Activated T-helper 17 cell treated with anti-CD3 and anti-CD28 coated beads, Interleukin-2, amount 50 U/mL, for 72 hours (primary cell): ENCODE data around the gene PLCXD1. TPM values are rescaled to one million over a fixed set of nuclear protein-coding genes. Genes with fewer than 3 reads are reported as not detected.
"Not testable (repeated sequence)": the region's sequence is repeated elsewhere in the genome, so short reads cannot be mapped to it uniquely, and the experiment has no call there.

Source experiments
- ATAC-seq: fragments of 150-1000 bp; cut with Tn5 transposase; replicated peaks from 2 replicates; pipeline ENCODE4 v1.10.0; 2021; ENCODE audit warnings: mild to moderate bottlenecking, moderate library complexity
- H3K27ac Mint-ChIP-seq: one replicate; pipeline ENCODE4 v1.8.0; 2022; ENCODE audit warnings: mixed read lengths
- H3K27me3 Mint-ChIP-seq: one replicate; pipeline ENCODE4 v1.8.0; 2022; ENCODE audit warnings: mixed read lengths
- H3K36me3 Mint-ChIP-seq: one replicate; pipeline ENCODE4 v1.8.0; 2022; ENCODE audit warnings: low read depth, mild to moderate bottlenecking, mixed read lengths
- H3K4me1 Mint-ChIP-seq: one replicate; pipeline ENCODE4 v1.8.0; 2022; ENCODE audit warnings: mixed read lengths
- H3K4me3 Mint-ChIP-seq: one replicate; pipeline ENCODE4 v1.8.0; 2022; ENCODE audit warnings: mild to moderate bottlenecking, mixed read lengths
- H3K9me3 Mint-ChIP-seq: one replicate; pipeline ENCODE4 v1.8.0; 2022; ENCODE audit warnings: mixed read lengths
- total RNA-seq, 2 donors: library from RNA; stranded (reverse); gene quantifications; one replicate each; pipeline ENCODE4 v1.2.3, GENCODE V29; 2022

PLCXD1 gene
- total RNA-seq, 2 donors from 2014 or later, result 53.0 to 96.2 TPM

- Mint-ChIP-seq H3K36me3 (no peaks in the 10 kb centered on the region), H3K27ac (no peak overlapping the region), H3K4me1 (peaks cover 4% of the 10 kb centered on the region), H3K9me3 (no peaks in the 10 kb centered on the region), H3K27me3 (no peaks in the 10 kb centered on the region), H3K4me3 (peak overlapping the region; percentile 75)
- peak; percentile 77 for ATAC-seq
Observed at GRCh38 chrX:276581-277201, 4.5 kb upstream of the PLCXD1 start.

- ATAC-seq, H3K4me1 Mint-ChIP-seq, H3K27me3 Mint-ChIP-seq, H3K9me3 Mint-ChIP-seq, H3K27ac Mint-ChIP-seq: not testable (repeated sequence)
- H3K4me3 Mint-ChIP-seq, result peak overlapping the region; percentile 21
- peaks cover 11% of the 10 kb centered on the region for H3K36me3 Mint-ChIP-seq
Observed at GRCh38 chrX:279757-280604, 1.2 kb upstream of the PLCXD1 start.

- peaks cover 17% of the 10 kb centered on the region for H3K36me3 Mint-ChIP-seq
- ATAC-seq, H3K27me3 Mint-ChIP-seq, H3K27ac Mint-ChIP-seq, H3K4me1 Mint-ChIP-seq, H3K4me3 Mint-ChIP-seq, H3K9me3 Mint-ChIP-seq: not testable (repeated sequence)
Observed at GRCh38 chrX:280722-281121, 459 bp upstream of the PLCXD1 start.

GRCh38 chrX:282000-282681 is 960 bp downstream of the PLCXD1 start:
- H3K4me1 Mint-ChIP-seq, H3K27ac Mint-ChIP-seq, H3K9me3 Mint-ChIP-seq, H3K27me3 Mint-ChIP-seq, ATAC-seq: not testable (repeated sequence)
- Mint-ChIP-seq H3K4me3 (peak overlapping the region; percentile 88), H3K36me3 (peaks cover 27% of the 10 kb centered on the region)

- peaks cover 9% of the 10 kb centered on the region for H3K4me1 Mint-ChIP-seq
- no peaks in the 10 kb centered on the region for H3K27me3 Mint-ChIP-seq
- no peaks in the 10 kb centered on the region for H3K9me3 Mint-ChIP-seq
- peak overlapping the region; percentile 83 for H3K27ac Mint-ChIP-seq
- H3K36me3 Mint-ChIP-seq, result peaks cover 31% of the 10 kb centered on the region
- peak overlapping the region; percentile 88 for H3K4me3 Mint-ChIP-seq
- ATAC-seq, result peak; percentile 100
Observed at GRCh38 chrX:283115-283845, 2.1 kb downstream of the PLCXD1 start.

GRCh38 chrX:285076-285677 is 4.0 kb downstream of the PLCXD1 start:
- Mint-ChIP-seq H3K36me3 (peaks cover 50% of the 10 kb centered on the region), H3K27ac (no peak overlapping the region), H3K9me3 (no peaks in the 10 kb centered on the region), H3K4me1 (peaks cover 4% of the 10 kb centered on the region), H3K4me3 (no peak overlapping the region), H3K27me3 (no peaks in the 10 kb centered on the region)
- no peak for ATAC-seq

GRCh38 chrX:287670-288069 is 6.5 kb downstream of the PLCXD1 start:
- no peak for ATAC-seq
- Mint-ChIP-seq H3K9me3 (no peaks in the 10 kb centered on the region), H3K36me3 (peaks cover 69% of the 10 kb centered on the region), H3K4me1 (peaks cover 4% of the 10 kb centered on the region), H3K4me3 (no peak overlapping the region), H3K27ac (no peak overlapping the region), H3K27me3 (no peaks in the 10 kb centered on the region)

- Mint-ChIP-seq H3K4me3 (no peak overlapping the region), H3K27ac (no peak overlapping the region), H3K27me3 (no peaks in the 10 kb centered on the region), H3K4me1 (peaks cover 4% of the 10 kb centered on the region), H3K9me3 (no peaks in the 10 kb centered on the region), H3K36me3 (peaks cover 78% of the 10 kb centered on the region)
- ATAC-seq, result no peak
Observed at GRCh38 chrX:288561-288991, 7.4 kb downstream of the PLCXD1 start.

- ATAC-seq, result no peak
- H3K9me3 Mint-ChIP-seq, result no peaks in the 10 kb centered on the region
- H3K27me3 Mint-ChIP-seq, result no peaks in the 10 kb centered on the region
- H3K4me3 Mint-ChIP-seq, result no peak overlapping the region
- H3K27ac Mint-ChIP-seq, result no peak overlapping the region
- H3K4me1 Mint-ChIP-seq, result peaks cover 1% of the 10 kb centered on the region
- H3K36me3 Mint-ChIP-seq, result peaks cover 75% of the 10 kb centered on the region
Observed at GRCh38 chrX:290476-291166, 9.4 kb downstream of the PLCXD1 start.

- H3K9me3 Mint-ChIP-seq, result no peaks in the 10 kb centered on the region
- H3K27ac Mint-ChIP-seq, result no peak overlapping the region
- no peak overlapping the region for H3K4me3 Mint-ChIP-seq
Observed at GRCh38 chrX:291411-291901, 10.3 kb downstream of the PLCXD1 start.

GRCh38 chrX:292900-293897 is 12.0 kb downstream of the PLCXD1 start:
- ATAC-seq, result no peak
- peaks cover 72% of the 10 kb centered on the region for H3K36me3 Mint-ChIP-seq
- H3K27ac Mint-ChIP-seq, result no peak overlapping the region

More at GRCh38 chrX:291411-291901, 10.3 kb downstream of the PLCXD1 start:
- H3K4me1 Mint-ChIP-seq, result no peaks in the 10 kb centered on the region
- peaks cover 73% of the 10 kb centered on the region for H3K36me3 Mint-ChIP-seq
- no peaks in the 10 kb centered on the region for H3K27me3 Mint-ChIP-seq
- ATAC-seq, result no peak

GRCh38 chrX:295136-295535 is 14.0 kb downstream of the PLCXD1 start:
- H3K4me1 Mint-ChIP-seq, result no peaks in the 10 kb centered on the region
- peaks cover 59% of the 10 kb centered on the region for H3K36me3 Mint-ChIP-seq
- ATAC-seq, result no peak
- H3K9me3 Mint-ChIP-seq, result no peaks in the 10 kb centered on the region
- H3K4me3 Mint-ChIP-seq, result no peak overlapping the region
- no peaks in the 10 kb centered on the region for H3K27me3 Mint-ChIP-seq
- no peak overlapping the region for H3K27ac Mint-ChIP-seq

More at GRCh38 chrX:292900-293897, 12.0 kb downstream of the PLCXD1 start:
- H3K27me3 Mint-ChIP-seq, result no peaks in the 10 kb centered on the region
- H3K4me3 Mint-ChIP-seq, result no peak overlapping the region
- no peaks in the 10 kb centered on the region for H3K9me3 Mint-ChIP-seq
- H3K4me1 Mint-ChIP-seq, result no peaks in the 10 kb centered on the region
